Activated T-helper 1 cell treated with anti-CD3 and anti-CD28 coated beads, Interleukin-12 subunit alpha, Interleukin-12 subunit beta, Interleukin-2, Interleukin-4 antibody, amounts not matched to agents 30 ng/mL and 10 ng/mL and 1 ng/mL, durations not matched to agents 14 hours and 24 hours and 36 hours (primary cell): ENCODE results near the gene OR52M1. TPM values are rescaled to one million over a fixed set of nuclear protein-coding genes. Genes with fewer than 3 reads are reported as not detected.

Experiments
- DNase-seq: peaks from one replicate; pipeline ENCODE4 v3.0.0; 2021; ENCODE audit warnings: low spot score
- H3K27ac Mint-ChIP-seq: one replicate; pipeline ENCODE4 v1.8.0; 2021; ENCODE audit warnings: mild to moderate bottlenecking, mixed read lengths
- H3K27me3 Mint-ChIP-seq: one replicate; pipeline ENCODE4 v1.8.0; 2022; ENCODE audit warnings: mild to moderate bottlenecking, moderate library complexity, mixed read lengths; ENCODE audit not compliant: insufficient read depth
- H3K36me3 Mint-ChIP-seq: one replicate; pipeline ENCODE4 v1.8.0; 2021; ENCODE audit warnings: low read depth, mixed read lengths
- H3K4me1 Mint-ChIP-seq: one replicate; pipeline ENCODE4 v1.8.0; 2021; ENCODE audit warnings: low read depth, mixed read lengths
- H3K4me3 Mint-ChIP-seq: one replicate; pipeline ENCODE4 v1.8.0; 2021; ENCODE audit warnings: mild to moderate bottlenecking, moderate library complexity, mixed read lengths
- H3K9me3 Mint-ChIP-seq: one replicate; pipeline ENCODE4 v1.8.0; 2021; ENCODE audit warnings: mixed read lengths
- intact Hi-C: fragments of 100-400 bp; cut with micrococcal nuclease; formaldehyde crosslinking; loops from one replicate; pipeline ENCODE4 v1.15.1; 2024
- total RNA-seq: library from RNA; stranded (reverse); gene quantifications from 2 replicates; pipeline ENCODE4 v1.2.3, GENCODE V29; 2022

OR52M1 gene
- total RNA-seq, 1 donor from 2014 or later: not detected

GRCh38 chr11:4581443-4581842 lies 36.5 kb downstream of the OR52M1 start, which contains the start of gene OR52I2:
TSS of gene OR52I2 (plus strand) at chr11:4581743.
- no peaks in the 10 kb centered on the region for H3K36me3 Mint-ChIP-seq
- peaks cover 4% of the 10 kb centered on the region for H3K4me1 Mint-ChIP-seq
- H3K9me3 Mint-ChIP-seq: no peaks in the 10 kb centered on the region
- no peak within 1 kb of the TSS for H3K27ac Mint-ChIP-seq
- H3K27me3 Mint-ChIP-seq: peaks cover 6% of the 10 kb centered on the region
- DNase-seq: no peak
- no peak within 1 kb of the TSS for H3K4me3 Mint-ChIP-seq
- intact Hi-C loops: no loop called here

GRCh38 chr11:4589017-4589416 lies 44.0 kb downstream of the OR52M1 start:
- Mint-ChIP-seq H3K27me3 (peaks cover 1% of the 10 kb centered on the region), H3K4me1 (no peaks in the 10 kb centered on the region), H3K4me3 (no peak overlapping the region), H3K36me3 (no peaks in the 10 kb centered on the region), H3K9me3 (no peaks in the 10 kb centered on the region), H3K27ac (no peak overlapping the region)
- DNase-seq: no peak
- intact Hi-C loops: no loop called here

DNA sequence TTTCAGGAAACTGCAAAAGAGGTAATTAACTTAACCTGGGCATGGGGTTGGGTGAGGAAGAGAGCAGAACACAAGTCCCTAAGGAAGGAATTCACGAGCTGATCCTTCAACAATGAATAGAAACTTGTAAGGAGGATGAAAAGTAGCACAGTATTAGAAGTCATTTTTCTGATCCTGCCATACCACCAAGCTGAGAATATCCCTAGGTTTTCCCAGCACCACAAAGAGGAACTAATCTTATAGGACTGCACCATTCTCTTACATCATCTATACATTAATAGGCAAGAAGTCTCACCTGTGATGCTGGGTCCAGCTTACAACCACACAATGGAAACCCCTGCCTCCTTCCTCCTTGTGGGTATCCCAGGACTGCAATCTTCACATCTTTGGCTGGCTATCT lies 48.7 kb downstream of the OR52M1 start, which contains the start of gene OR52I1:
OR52I1 (plus strand) TSS at position 301 of the 400 bp plus-strand sequence; CDS start at position 301, 0 bp downstream.
- intact Hi-C loops: no loop called here
- Mint-ChIP-seq H3K4me1 (no peaks in the 10 kb centered on the region), H3K9me3 (no peaks in the 10 kb centered on the region)

More for the DNA sequence above, 48.7 kb downstream of the OR52M1 start, which contains the start of gene OR52I1:
- no peak for DNase-seq
- Mint-ChIP-seq H3K27me3 (no peaks in the 10 kb centered on the region), H3K4me3 (no peak within 1 kb of the TSS), H3K27ac (no peak within 1 kb of the TSS), H3K36me3 (peaks cover 7% of the 10 kb centered on the region)

Other genes with a start within 250 kb of the OR52M1 start
- gene OR52B4, start 176.8 kb upstream of the OR52M1 start, total RNA-seq: not detected in 2 replicates
- 28.8 and 31.6 TPM in 2 replicates for gene TRIM21, start 151.5 kb upstream of the OR52M1 start, total RNA-seq
- not detected in 2 replicates for gene OR52K2, start 95.9 kb upstream of the OR52M1 start, total RNA-seq
- gene OR52K1, start 62.5 kb upstream of the OR52M1 start, total RNA-seq: not detected in 2 replicates
- gene OR52I2, start 36.6 kb downstream of the OR52M1 start, total RNA-seq: not detected in 2 replicates
- not detected in 2 replicates for gene OR52I1, start 48.8 kb downstream of the OR52M1 start, total RNA-seq
- 8.2 and 9.4 TPM in 2 replicates for gene TRIM68, start 63.0 kb downstream of the OR52M1 start, total RNA-seq
- not detected in 2 replicates for gene OR51D1, start 92.3 kb downstream of the OR52M1 start, total RNA-seq
- not detected in 2 replicates for gene OR51E1, start 98.8 kb downstream of the OR52M1 start, total RNA-seq
- not detected in 2 replicates for gene OR51E2, start 152.7 kb downstream of the OR52M1 start, total RNA-seq
- not detected in 2 replicates for gene MMP26, start 159.6 kb downstream of the OR52M1 start, total RNA-seq
- gene OR51F1, start 224.7 kb downstream of the OR52M1 start, total RNA-seq: not detected in 2 replicates